BLaER1 (cell line): Measurements from ENCODE around the gene DNMT3B.
"Not testable (repeated sequence)": the region's sequence is repeated elsewhere in the genome, so short reads cannot be mapped to it uniquely, and the experiment has no call there.

Experiments
- H3K27ac ChIP-seq: shearing (Covaris generic); formaldehyde crosslinking; 2 replicates; pipeline ENCODE4 v1.8.1; 2022
- H3K27me3 ChIP-seq: shearing (Covaris generic); formaldehyde crosslinking; 2 replicates; pipeline ENCODE4 v1.8.1; 2022
- H3K36me3 ChIP-seq: shearing (Covaris generic); formaldehyde crosslinking; 2 replicates; pipeline ENCODE4 v1.8.1; 2022
- H3K4me1 ChIP-seq: shearing (Covaris generic); formaldehyde crosslinking; 2 replicates; pipeline ENCODE4 v1.8.1; 2022
- H3K4me2 ChIP-seq: shearing (Covaris generic); formaldehyde crosslinking; 2 replicates; pipeline ENCODE4 v1.8.1; 2022
- H3K4me3 ChIP-seq: shearing (Covaris generic); formaldehyde crosslinking; 2 replicates; pipeline ENCODE4 v1.8.1; 2022
- H3K9ac ChIP-seq: shearing (Covaris generic); formaldehyde crosslinking; 2 replicates; pipeline ENCODE4 v1.8.1; 2022
- H3K9me3 ChIP-seq: shearing (Covaris generic); formaldehyde crosslinking; 2 replicates; pipeline ENCODE4 v1.8.1; 2022
- H4K20me1 ChIP-seq: shearing (Covaris generic); formaldehyde crosslinking; 2 replicates; pipeline ENCODE4 v1.8.1; 2022
- Cebpa-rat ChIP-seq: shearing (Covaris generic); IDR thresholded peaks from 2 replicates; pipeline ENCODE4 v1.8.1; 2022

Gene DNMT3B

DNA sequence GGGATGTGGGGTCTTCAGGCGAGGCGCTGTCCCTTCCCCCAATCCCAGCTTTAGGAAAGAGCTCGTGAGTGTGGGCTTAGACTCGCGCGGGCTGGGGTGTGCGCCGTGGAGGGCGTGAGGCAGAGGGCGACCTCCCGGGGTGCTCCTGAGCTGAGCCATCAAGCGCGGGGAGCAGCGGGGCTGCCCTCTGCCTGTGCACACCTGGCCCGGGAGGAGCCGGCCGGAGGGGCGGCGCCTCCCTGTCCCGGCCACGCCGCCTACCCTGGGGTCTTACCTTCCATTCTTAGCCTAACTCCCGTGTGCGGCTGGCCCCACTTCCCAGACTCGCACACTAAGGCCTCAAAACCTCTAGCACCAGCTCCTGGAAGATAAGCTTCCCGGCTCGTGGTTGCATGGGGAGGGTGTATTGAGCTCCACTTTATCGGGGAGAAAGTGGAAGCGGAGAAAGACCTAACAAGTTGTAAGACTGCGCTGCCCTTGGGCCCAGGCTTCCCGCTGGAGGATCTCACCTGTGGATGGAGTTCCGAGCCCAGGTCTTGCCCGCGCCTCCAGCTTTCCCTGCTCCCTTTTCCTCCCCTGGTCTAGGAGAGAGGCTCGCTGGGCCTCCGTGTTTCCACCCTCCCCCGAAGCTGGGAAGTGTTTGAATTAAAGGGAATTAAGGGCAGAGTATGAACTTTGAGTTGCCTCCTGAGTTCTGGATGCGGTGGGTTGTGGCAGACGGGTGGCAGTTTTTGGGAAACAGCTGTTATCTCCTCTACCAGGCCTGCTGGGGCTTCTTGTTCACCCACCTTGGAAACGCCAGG lies 1.2 kb downstream of the DNMT3B start:
- Histone ChIP-seq H3K27me3 (peaks cover 32% of the 10 kb centered on the region), H3K4me3 (peak overlapping the region; percentile 94), H3K4me2 (peak overlapping the region; percentile 99), H3K4me1 (peaks cover 38% of the 10 kb centered on the region), H4K20me1 (peaks cover 10% of the 10 kb centered on the region), H3K36me3 (no peaks in the 10 kb centered on the region), H3K9me3 (no peaks in the 10 kb centered on the region), H3K27ac (no peak overlapping the region; the same call in 1 of the 2 replicates), H3K9ac (peak overlapping the region; percentile 81)
- TF ChIP-seq Cebpa-rat = no peak

DNA sequence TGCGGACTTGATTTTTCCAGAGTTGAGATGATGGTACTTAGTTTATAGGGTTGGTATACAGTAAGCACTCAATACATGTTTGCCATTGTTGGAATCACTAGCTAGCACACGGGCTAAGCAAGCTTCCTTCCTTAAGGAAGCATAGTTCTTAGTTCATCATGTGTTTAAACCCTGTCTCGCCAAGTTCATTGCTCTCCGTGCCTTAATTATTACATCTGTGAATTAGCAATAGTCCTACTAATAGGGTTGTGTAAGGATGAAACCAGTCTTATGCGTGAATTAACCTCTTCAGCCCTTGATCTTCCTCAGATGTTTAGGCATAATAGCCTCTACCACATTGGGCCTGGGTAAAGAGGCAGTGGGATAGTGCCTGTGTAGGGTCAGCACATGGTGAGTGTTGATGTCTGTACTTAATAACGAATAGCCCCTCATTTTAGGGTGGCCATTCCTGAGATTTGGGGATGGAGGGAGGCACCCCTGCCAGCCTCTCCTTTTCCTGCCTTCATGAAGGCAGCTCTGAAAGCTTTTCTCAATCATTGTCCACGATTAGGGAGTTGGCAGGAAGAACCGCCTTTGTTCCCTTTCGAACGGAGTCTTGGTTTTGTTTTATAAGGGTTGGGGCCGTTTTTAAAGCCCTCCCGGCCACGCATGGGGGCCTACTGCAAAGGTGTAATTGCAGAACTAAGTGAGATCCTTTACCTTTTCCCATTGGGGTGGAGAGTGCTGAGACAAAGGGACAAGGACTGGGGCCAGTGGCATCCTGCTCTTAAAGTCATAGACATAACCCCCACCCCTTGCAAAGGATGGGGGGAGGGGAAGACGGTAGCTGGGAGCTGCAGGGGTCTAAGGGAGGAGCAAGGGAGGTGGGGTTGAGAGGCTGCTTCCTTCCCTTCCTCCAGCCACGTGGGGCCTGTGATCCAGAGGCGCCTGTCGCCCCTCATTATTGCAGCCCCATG lies 2.1 kb downstream of the DNMT3B start:
- no peaks in the 10 kb centered on the region for H3K9me3 ChIP-seq
- no peak overlapping the region for H3K9ac ChIP-seq
- H3K27ac ChIP-seq = no peak overlapping the region
- peaks cover 38% of the 10 kb centered on the region for H3K4me1 ChIP-seq
- 0 out of 2 replicates have a peak overlapping the region, but pooled peaks have one; percentile 94 for H3K4me3 ChIP-seq
- peaks cover 10% of the 10 kb centered on the region for H4K20me1 ChIP-seq
- no peak for TF ChIP-seq Cebpa-rat
- H3K27me3 ChIP-seq = peaks cover 32% of the 10 kb centered on the region
- H3K4me2 ChIP-seq = peak overlapping the region; percentile 99
- H3K36me3 ChIP-seq = no peaks in the 10 kb centered on the region

DNA sequence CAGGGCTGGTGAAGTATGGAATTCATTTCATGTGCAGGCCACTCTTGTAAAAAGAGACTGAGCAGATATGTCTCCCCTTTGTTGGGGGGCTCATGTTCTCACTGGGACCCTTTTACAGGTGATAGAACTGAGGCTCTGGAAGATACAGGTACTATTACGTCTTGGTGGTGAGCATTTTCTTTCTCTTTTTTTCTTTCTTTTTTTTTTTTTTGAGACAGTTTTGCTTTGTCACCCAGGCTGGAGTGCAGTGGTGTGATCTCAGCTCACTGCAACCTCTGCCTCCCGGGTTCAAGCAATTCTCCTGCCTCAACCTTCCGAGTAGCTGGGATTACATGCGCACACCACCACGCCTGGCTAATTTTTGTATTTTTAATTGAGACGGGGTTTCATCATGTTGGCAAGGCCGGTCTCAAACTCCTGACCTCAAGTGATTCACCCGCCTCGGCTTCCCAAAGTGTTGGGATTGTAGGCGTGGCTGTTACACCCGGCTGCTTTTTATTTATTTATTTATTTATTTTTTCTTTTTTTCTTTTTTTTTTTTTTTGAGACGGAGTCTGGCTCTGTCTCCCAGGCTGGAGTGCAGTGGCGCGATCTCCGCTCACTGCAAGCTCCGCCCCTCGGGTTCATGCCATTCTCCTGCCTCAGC lies 3.2 kb downstream of the DNMT3B start:
- H3K9ac ChIP-seq, H3K36me3 ChIP-seq: not testable (repeated sequence)

DNA sequence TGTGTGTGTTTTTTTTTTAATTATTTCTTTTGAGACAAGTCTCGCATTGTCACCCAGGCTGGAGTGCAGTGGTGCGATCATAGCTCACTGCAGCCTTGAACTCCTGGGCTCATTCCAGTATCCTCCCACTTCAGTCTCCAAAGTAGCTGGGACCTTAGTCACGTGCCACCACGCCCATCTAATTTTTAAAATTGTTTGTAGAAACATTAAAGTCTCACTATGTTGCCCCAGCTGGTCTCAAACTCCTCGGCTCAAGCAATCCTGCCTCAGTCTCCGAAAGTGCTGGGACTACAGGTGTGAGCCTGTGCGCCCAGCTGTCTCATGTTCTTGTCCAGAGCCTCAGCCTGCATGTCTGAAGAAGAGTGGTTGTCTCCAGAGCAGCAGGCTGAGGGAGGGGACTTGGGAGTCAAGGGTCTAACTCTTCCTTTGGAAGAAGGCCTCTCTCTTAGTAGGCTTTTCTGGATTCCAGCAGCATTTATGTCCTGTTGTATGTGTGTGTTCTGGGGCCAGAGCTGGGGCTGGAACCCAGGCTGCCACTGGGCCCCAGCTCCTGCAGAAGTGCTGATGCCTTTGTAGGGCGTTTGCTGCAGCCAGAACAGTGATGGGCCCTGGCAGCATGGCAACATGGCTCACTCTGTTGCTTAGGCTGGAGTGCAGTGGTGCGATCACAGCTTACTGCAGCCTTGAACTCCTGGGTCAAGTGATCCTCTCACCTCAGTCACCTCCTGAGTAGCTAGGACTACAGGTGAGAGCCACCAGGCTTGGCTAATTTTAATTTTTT lies 5.4 kb downstream of the DNMT3B start:
- Histone ChIP-seq H4K20me1 (peaks cover 10% of the 10 kb centered on the region), H3K4me1 (peaks cover 42% of the 10 kb centered on the region), H3K27ac (no peak overlapping the region), H3K4me3 (no peak overlapping the region), H3K27me3 (peaks cover 28% of the 10 kb centered on the region), H3K36me3 (no peaks in the 10 kb centered on the region), H3K9ac (no peak overlapping the region), H3K4me2 (no peak overlapping the region), H3K9me3 (no peaks in the 10 kb centered on the region)
- no peak for TF ChIP-seq Cebpa-rat

More for the DNA sequence above, 3.2 kb downstream of the DNMT3B start:
- not testable (repeated sequence) for H4K20me1 ChIP-seq, H3K4me3 ChIP-seq, H3K4me2 ChIP-seq, H3K9me3 ChIP-seq, H3K27ac ChIP-seq
- H3K4me1 ChIP-seq = peaks cover 38% of the 10 kb centered on the region
- H3K27me3 ChIP-seq = peaks cover 32% of the 10 kb centered on the region

DNA sequence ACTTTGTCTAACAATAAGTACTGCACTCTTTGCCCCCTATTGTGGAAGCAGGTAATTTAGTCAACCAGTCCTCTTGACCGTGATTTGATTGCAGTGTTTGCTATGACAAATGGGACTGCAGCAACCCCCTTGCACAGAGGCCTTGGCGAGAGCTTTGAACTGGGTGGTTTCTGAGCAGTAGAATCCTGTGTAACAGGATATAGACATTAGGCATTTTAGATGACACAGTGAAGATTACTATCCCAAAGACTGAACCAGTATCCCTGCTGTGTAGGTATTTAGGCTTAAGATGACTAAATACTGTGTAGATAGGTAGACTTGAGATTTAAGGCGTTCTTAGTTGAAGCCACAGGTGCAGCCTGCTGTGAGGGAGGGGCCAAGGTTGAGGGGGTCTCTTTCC lies 9.9 kb downstream of the DNMT3B start:
- Histone ChIP-seq H3K4me2 (peak overlapping the region; percentile 56; the same call in 1 of the 2 replicates), H3K4me1 (peaks cover 36% of the 10 kb centered on the region), H3K9me3 (no peaks in the 10 kb centered on the region), H4K20me1 (no peaks in the 10 kb centered on the region), H3K9ac (no peak overlapping the region), H3K27me3 (no peaks in the 10 kb centered on the region), H3K27ac (no peak overlapping the region), H3K4me3 (no peak overlapping the region), H3K36me3 (no peaks in the 10 kb centered on the region)
- TF ChIP-seq Cebpa-rat = no peak

DNA sequence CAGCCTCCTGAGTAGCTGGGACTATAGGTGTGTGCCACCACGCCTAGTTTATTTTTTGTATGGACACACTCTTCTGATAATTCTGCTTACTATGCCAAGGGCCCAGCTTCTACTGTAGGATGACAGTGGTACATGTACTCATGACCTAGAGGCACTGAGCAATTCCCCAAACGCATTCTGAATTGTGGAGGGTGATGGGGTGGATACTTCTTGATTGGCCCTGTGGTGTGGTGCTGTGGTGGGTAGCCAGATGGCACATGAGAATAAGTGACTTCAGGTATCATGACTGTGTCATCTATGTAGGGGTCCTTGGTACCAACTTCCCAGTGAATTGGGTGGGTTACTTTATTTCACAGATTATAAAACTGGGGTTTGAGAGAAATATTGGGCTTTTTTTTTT lies 11.0 kb downstream of the DNMT3B start:
- TF ChIP-seq Cebpa-rat = no peak

DNA sequence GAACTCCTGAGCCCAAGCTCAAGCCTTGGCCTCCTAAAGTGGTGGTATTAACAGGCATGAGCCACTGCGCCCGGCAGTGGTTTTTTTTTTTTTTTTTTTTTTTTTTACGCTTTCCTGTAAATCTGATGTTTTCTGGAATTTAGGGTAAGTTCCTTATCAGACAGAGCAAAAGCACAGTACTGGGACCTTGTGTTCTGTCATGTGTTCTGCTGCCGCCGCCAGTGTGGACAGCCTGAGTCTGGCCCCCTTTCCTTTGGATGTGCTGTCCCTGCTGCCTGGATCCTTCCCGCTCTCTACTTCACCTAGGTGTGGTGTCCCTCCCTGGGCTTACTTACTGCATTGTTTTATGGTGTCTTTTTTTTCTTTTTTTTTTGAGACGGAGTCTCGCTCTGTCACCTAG lies 11.7 kb downstream of the DNMT3B start:
- no peak for TF ChIP-seq Cebpa-rat
- Histone ChIP-seq H3K27ac (no peak overlapping the region), H3K4me1 (peaks cover 53% of the 10 kb centered on the region), H4K20me1 (no peaks in the 10 kb centered on the region), H3K4me3 (no peak overlapping the region), H3K27me3 (no peaks in the 10 kb centered on the region), H3K9ac (no peak overlapping the region), H3K4me2 (no peak overlapping the region), H3K9me3 (no peaks in the 10 kb centered on the region), H3K36me3 (no peaks in the 10 kb centered on the region)

More for the DNA sequence above, 11.0 kb downstream of the DNMT3B start:
- Histone ChIP-seq H3K4me2 (no peak overlapping the region), H3K27me3 (no peaks in the 10 kb centered on the region), H3K4me3 (no peak overlapping the region), H3K9ac (no peak overlapping the region), H3K4me1 (peaks cover 48% of the 10 kb centered on the region), H3K9me3 (no peaks in the 10 kb centered on the region), H3K36me3 (no peaks in the 10 kb centered on the region), H3K27ac (no peak overlapping the region), H4K20me1 (no peaks in the 10 kb centered on the region)

DNA sequence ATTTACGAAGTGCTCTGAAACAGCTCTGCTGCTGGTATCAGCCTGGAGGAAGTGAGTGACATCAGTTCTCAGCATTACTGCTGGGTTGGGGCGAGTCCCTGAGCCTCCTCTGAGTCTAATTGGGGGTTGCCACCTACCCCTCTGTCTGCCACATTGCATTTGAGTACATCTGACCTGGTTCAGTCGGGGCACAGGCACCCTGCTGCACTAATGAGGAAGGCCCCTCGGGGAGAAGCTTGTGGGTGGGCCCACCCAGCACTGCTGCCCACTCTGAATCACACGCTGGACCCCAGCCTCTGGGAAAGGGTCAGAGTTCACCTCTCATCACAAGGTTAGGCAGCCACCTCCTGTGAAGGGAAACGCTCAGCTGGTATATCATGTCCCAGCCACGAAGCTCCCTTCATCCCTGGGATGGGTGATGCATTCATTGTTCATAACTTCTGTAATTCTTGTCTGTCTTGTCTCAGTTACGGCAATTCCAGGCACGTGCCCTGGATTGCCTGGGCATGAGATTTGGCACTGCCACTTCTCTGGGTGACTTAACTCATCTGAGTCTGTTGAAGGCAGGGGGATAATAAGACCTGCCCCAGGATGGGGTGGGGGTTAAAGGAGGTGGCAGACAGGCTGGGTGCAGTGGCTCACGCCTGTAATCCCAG lies 13.3 kb downstream of the DNMT3B start:
- H3K27me3 ChIP-seq = no peaks in the 10 kb centered on the region
- H3K36me3 ChIP-seq = no peaks in the 10 kb centered on the region
- no peaks in the 10 kb centered on the region for H4K20me1 ChIP-seq
- H3K9me3 ChIP-seq = no peaks in the 10 kb centered on the region
- H3K4me1 ChIP-seq = peaks cover 70% of the 10 kb centered on the region
- H3K4me3 ChIP-seq = no peak overlapping the region
- H3K27ac ChIP-seq = no peak overlapping the region
- no peak overlapping the region for H3K9ac ChIP-seq
- no peak overlapping the region for H3K4me2 ChIP-seq
- TF ChIP-seq Cebpa-rat = no peak
